HCT116 (cell line): Measurements from ENCODE around the gene ZNF414. TPM values are rescaled to one million over a fixed set of nuclear protein-coding genes. Genes with fewer than 3 reads are reported as not detected.

Experiments used
- ATAC-seq: fragments of 200-7000 bp; cut with Tn5 transposase; 2 replicates; pipeline ENCODE4 v1.9.1; 2020; ENCODE audit warnings: mild to moderate bottlenecking, moderate library complexity
- BruUV-seq: library from RNA; stranded (reverse); fragments of 400-500 nt; replicated peaks from 2 replicates; lab custom pipeline; 2021; lab: Mats Ljungman, UMichigan
- CTCF ChIA-PET: fragments of 300-600 bp; sonication (Branson Sonifier 250); formaldehyde crosslinking; loops from one replicate; lab custom pipeline; 2021; ENCODE audit warnings: antibody characterized with exemption; lab: Charles Lee
- POLR2A ChIA-PET: fragments of 300-600, 350-600 bp; sonication (Branson Sonifier 250); formaldehyde crosslinking; loops from one replicate; lab custom pipeline; 2021; ENCODE audit warnings: antibody characterized with exemption; lab: Charles Lee
- RAD21 ChIA-PET, 2 experiments: fragments of 300-600 bp; sonication (Branson Sonifier 250); formaldehyde crosslinking; loops; one replicate each; lab custom pipeline; 2023; ENCODE audit warnings: low total read pairs in 2 of 2; ENCODE audit not compliant: uncharacterized antibody in 2 of 2, unreplicated experiment in 2 of 2, low non-redundant PET in 1 of 2; lab: Charles Lee
- DNase-seq: peaks from one replicate; pipeline ENCODE4 v3.0.0-alpha.2; 2010; ENCODE audit warnings: low read depth, low spot score
- H2AFZ ChIP-seq: fragments of 200-600 bp; shearing (Covaris generic), sonication (generic); 2 replicates; pipeline ENCODE4 v1.6.1; 2017; ENCODE audit warnings: low read depth, mixed run types, mixed read lengths, antibody characterized with exemption, low read length; ENCODE audit not compliant: poor library complexity, severe bottlenecking
- H3K27ac ChIP-seq: 2 replicates; pipeline ENCODE4 v1.5.1; 2012; ENCODE audit warnings: low read depth, low read length
- H3K27me3 ChIP-seq: fragments of 200-600 bp; sonication (generic); 2 replicates; pipeline ENCODE4 v1.6.1; 2016; ENCODE audit warnings: mixed run types, low read length, mixed read lengths; ENCODE audit not compliant: insufficient read depth
- H3K36me3 ChIP-seq, 2 experiments: fragments of 200-500 bp in 1 of 2; fragments of 200-600 bp in 1 of 2; sonication (Bioruptor generic) in 1 of 2; sonication (generic) in 1 of 2; 2 replicates each; pipeline versions ENCODE4 v1.5.1 to v1.6.1; 2014 to 2016; ENCODE audit warnings: low read length in 2 of 2, inconsistent platforms in 1 of 2, mixed read lengths in 1 of 2, mixed run types in 1 of 2; ENCODE audit not compliant: insufficient read depth in 2 of 2, control insufficient read depth in 1 of 2
- H3K4me1 ChIP-seq, 2 experiments: fragments of 200-600 bp in 1 of 2; sonication (generic) in 1 of 2; 2 replicates each; pipeline versions ENCODE4 v1.5.1 to v1.6.1; 2012 to 2017; ENCODE audit warnings: low read length in 2 of 2, inconsistent platforms in 1 of 2, mild to moderate bottlenecking in 1 of 2, mixed read lengths in 1 of 2, mixed run types in 1 of 2, moderate library complexity in 1 of 2; ENCODE audit not compliant: insufficient read depth in 2 of 2, control insufficient read depth in 1 of 2
- H3K4me2 ChIP-seq: fragments of 200-600 bp; sonication (generic); 2 replicates; pipeline ENCODE4 v1.6.1; 2017; ENCODE audit warnings: mixed run types, low read length, mixed read lengths
- H3K4me3 ChIP-seq, 2 experiments: fragments of 200-600 bp in 1 of 2; sonication (generic) in 1 of 2; replicated peaks in 1 of 2; 2 replicates each; pipeline ENCODE4 v1.5.1; 2011 to 2016; ENCODE audit warnings: low read length in 2 of 2, control low read depth in 1 of 2, low read depth in 1 of 2, mild to moderate bottlenecking in 1 of 2, mixed read lengths in 1 of 2, mixed run types in 1 of 2
- H3K79me2 ChIP-seq: fragments of 200-600 bp; sonication (generic); 2 replicates; pipeline ENCODE4 v1.6.1; 2017; ENCODE audit warnings: mild to moderate bottlenecking, mixed run types, low read length, moderate library complexity, mixed read lengths; ENCODE audit not compliant: insufficient read depth
- H3K9ac ChIP-seq: fragments of 200-600 bp; sonication (generic); 2 replicates; pipeline ENCODE4 v1.6.1; 2016; ENCODE audit warnings: low read length, mixed read lengths
- H3K9me2 ChIP-seq: fragments of 200-600 bp; sonication (generic), shearing (Covaris generic); 2 replicates; pipeline ENCODE4 v1.6.1; 2017; ENCODE audit warnings: mixed run types, mild to moderate bottlenecking, moderate library complexity; ENCODE audit not compliant: insufficient read depth
- H3K9me3 ChIP-seq, 2 experiments: fragments of 200-500 bp in 1 of 2; fragments of 200-600 bp in 1 of 2; sonication (Bioruptor generic) in 1 of 2; sonication (generic) in 1 of 2; 2 replicates each; pipeline ENCODE4 v1.6.1; 2014 to 2017; ENCODE audit warnings: low read length in 2 of 2, mixed read lengths in 2 of 2, inconsistent platforms in 1 of 2, low read depth in 1 of 2, mild to moderate bottlenecking in 1 of 2, mixed run types in 1 of 2, moderate library complexity in 1 of 2; ENCODE audit not compliant: control insufficient read depth in 1 of 2, insufficient read depth in 1 of 2
- H4K20me1 ChIP-seq: fragments of 200-600 bp; sonication (generic), shearing (Covaris generic); 2 replicates; pipeline ENCODE4 v1.6.1; 2017; ENCODE audit warnings: mixed run types, mild to moderate bottlenecking, moderate library complexity; ENCODE audit not compliant: insufficient read depth
- CEBPB ChIP-seq: IDR thresholded peaks from 2 replicates; pipeline ENCODE4 v1.6.1; 2012; ENCODE audit warnings: low read depth
- CTCF ChIP-seq, 3 experiments: fragments of 200-600 bp in 1 of 3; sonication (generic) in 1 of 3; IDR thresholded peaks in 2 of 3; conservative IDR thresholded peaks in 1 of 3; 2 replicates each; pipeline ENCODE4 v1.5.1; 2012 to 2017; ENCODE audit warnings: low read depth in 2 of 3, low read length in 2 of 3, antibody characterized with exemption in 1 of 3, borderline replicate concordance in 1 of 3, control low read depth in 1 of 3, mild to moderate bottlenecking in 1 of 3, mixed read lengths in 1 of 3, mixed run types in 1 of 3, moderate library complexity in 1 of 3; ENCODE audit not compliant: insufficient read depth in 1 of 3
- EGR1 ChIP-seq: IDR thresholded peaks from 2 replicates; pipeline ENCODE4 v1.6.1; 2012; ENCODE audit warnings: low read depth
- EZH2 ChIP-seq: fragments of 200-600 bp; sonication (generic); IDR thresholded peaks from 2 replicates; pipeline ENCODE4 v1.6.1; 2017; ENCODE audit warnings: antibody characterized with exemption, mixed run types
- EZH2phosphoT487 ChIP-seq: fragments of 200-600 bp; IDR thresholded peaks from 2 replicates; pipeline ENCODE4 v1.6.1; 2018; ENCODE audit warnings: antibody characterized with exemption, borderline replicate concordance
- FOSL1 ChIP-seq: IDR thresholded peaks from 2 replicates; pipeline ENCODE4 v1.6.1; 2012; ENCODE audit warnings: low read depth
- JUND ChIP-seq: IDR thresholded peaks from 2 replicates; pipeline ENCODE4 v1.6.1; 2012
- MAX ChIP-seq: IDR thresholded peaks from 2 replicates; pipeline ENCODE4 v1.6.1; 2012
- POLR2A ChIP-seq: IDR thresholded peaks from 2 replicates; pipeline ENCODE4 v1.7.0; 2011; ENCODE audit warnings: borderline replicate concordance; ENCODE audit not compliant: insufficient read depth, insufficient read length; ENCODE audit errors: extremely low read depth
- POLR2AphosphoS5 ChIP-seq: IDR thresholded peaks from 2 replicates; pipeline ENCODE4 v1.6.1; 2011; ENCODE audit warnings: mild to moderate bottlenecking, low read depth, low read length, moderate library complexity
- RAD21 ChIP-seq: IDR thresholded peaks from 2 replicates; pipeline ENCODE4 v1.6.1; 2012; ENCODE audit warnings: low read depth, mild to moderate bottlenecking
- SIN3A ChIP-seq: IDR thresholded peaks from 2 replicates; pipeline ENCODE4 v1.6.1; 2012; ENCODE audit warnings: low read depth
- SRF ChIP-seq: IDR thresholded peaks from 2 replicates; pipeline ENCODE4 v1.6.1; 2012; ENCODE audit warnings: low read depth
- TCF7L2 ChIP-seq: IDR thresholded peaks from 2 replicates; pipeline ENCODE4 v1.7.0; 2011; ENCODE audit warnings: borderline replicate concordance, inconsistent platforms; ENCODE audit not compliant: insufficient read depth, insufficient read length; ENCODE audit errors: extremely low read depth
- ZBTB33 ChIP-seq: IDR thresholded peaks from 2 replicates; pipeline ENCODE4 v1.6.1; 2011; ENCODE audit warnings: mild to moderate bottlenecking, low read length, moderate library complexity; ENCODE audit not compliant: insufficient replicate concordance; ENCODE audit errors: extremely low read depth
- ZFX ChIP-seq: fragments of 450-650 bp; IDR thresholded peaks from 2 replicates; pipeline ENCODE4 v1.6.1; 2017
- ZNF274 ChIP-seq: fragments of 200-500 bp; sonication (Bioruptor generic); IDR thresholded peaks from 2 replicates; pipeline ENCODE4 v1.6.1; 2014; ENCODE audit warnings: mild to moderate bottlenecking, low read depth, low read length, inconsistent platforms
- intact Hi-C: fragments of 100-400 bp; cut with micrococcal nuclease; formaldehyde crosslinking; loops from 2 replicates; pipeline ENCODE4 v1.10.0; 2022
- total RNA-seq: library from RNA; stranded (reverse); gene quantifications from one replicate; pipeline ENCODE4 v1.2.1, GENCODE V29; 2021; ENCODE audit not compliant: unreplicated experiment

ZNF414 gene
- total RNA-seq, 1 experiment from 2014 or later, result 31.9 TPM

GRCh38 chr19:8529369-8530006 is 15.5 kb upstream of the ZNF414 start:
- DNase-seq (no peak), ATAC-seq (no peak)
- Histone ChIP-seq H3K9me3 (no peaks in the 10 kb centered on the region; a peak in 1 of 4 replicates), H3K4me2 (no peak overlapping the region), H3K36me3 (no peaks in the 10 kb centered on the region), H3K9me2 (no peaks in the 10 kb centered on the region), H3K4me1 (peaks cover 3 to 19% of the 10 kb centered on the region in 2 experiments; a peak in 3 of 4 replicates), H3K27ac (no peak overlapping the region), H3K27me3 (no peaks in the 10 kb centered on the region), H3K79me2 (no peaks in the 10 kb centered on the region), H2AFZ (no peak overlapping the region), H3K9ac (no peak overlapping the region), H3K4me3 (no peak overlapping the region), H4K20me1 (no peaks in the 10 kb centered on the region)
- intact Hi-C loops, result no loop called here
- no TSS peak for BruUV-seq
- TF ChIP-seq ZFX (no peak), EZH2 (no peak), POLR2AphosphoS5 (no peak), CEBPB (no peak), JUND (no peak), EZH2phosphoT487 (no peak), ZNF274 (no peak)
- RAD21 ChIA-PET, result no interaction called here
- POLR2A ChIA-PET, result no interaction called here
- CTCF ChIA-PET, result no interaction called here

GRCh38 chr19:8528500-8528899 is 14.5 kb upstream of the ZNF414 start:
- intact Hi-C loops, result no loop called here
- no peaks in the 10 kb centered on the region for H3K79me2 ChIP-seq
- no peaks in the 10 kb centered on the region for H3K27me3 ChIP-seq
- ChIA-PET CTCF (no interaction called here), POLR2A (no interaction called here), RAD21 (no interaction called here)
- H3K27ac ChIP-seq, result no peak overlapping the region
- no peak for TF ChIP-seq POLR2A
- no peak for TF ChIP-seq ZBTB33
- no peak for TF ChIP-seq EGR1
- TF ChIP-seq ZNF274, result no peak
- TF ChIP-seq MAX, result no peak
- TF ChIP-seq ZFX, result no peak
- TF ChIP-seq EZH2phosphoT487, result no peak
- no peak for TF ChIP-seq SRF
- TF ChIP-seq CEBPB, result no peak
- no peak for TF ChIP-seq POLR2AphosphoS5
- no peak for TF ChIP-seq RAD21
- TF ChIP-seq TCF7L2, result no peak
- TF ChIP-seq SIN3A, result no peak
- no peak for TF ChIP-seq FOSL1
- no peak for TF ChIP-seq CTCF (IDR thresholded peaks at IDR 0.05 in 2 of 3, conservative IDR thresholded peaks at IDR 0.05 in 1 of 3; ENCODE audit: borderline replicate concordance in 1 of 3, insufficient read depth in 1 of 3, low read depth in 2 of 3, low read length in 2 of 3)
- no peak for TF ChIP-seq JUND
- H3K36me3 ChIP-seq, result no peaks in the 10 kb centered on the region
- no peaks in the 10 kb centered on the region for H4K20me1 ChIP-seq
- H3K4me1 ChIP-seq, result peaks cover 3 to 20% of the 10 kb centered on the region in 2 experiments; a peak in 3 of 4 replicates
- no peak overlapping the region for H3K4me2 ChIP-seq
- H2AFZ ChIP-seq, result no peak overlapping the region
- no peaks in the 10 kb centered on the region for H3K9me2 ChIP-seq
- ATAC-seq, result no peak
- TSS peak; percentile 36 for BruUV-seq
- H3K9me3 ChIP-seq, result no peaks in the 10 kb centered on the region; a peak in 1 of 4 replicates
- H3K9ac ChIP-seq, result no peak overlapping the region
- no peak for DNase-seq
- no peak overlapping the region for H3K4me3 ChIP-seq
